Left lung (tissue), 10 donors: ENCODE data around the gene BIRC2. TPM values are rescaled to one million over a fixed set of nuclear protein-coding genes. Genes with fewer than 3 reads are reported as not detected.
A peak's percentile ranks its signal among the peaks of the same experiment; 100 is the strongest.

Experiments used
- ATAC-seq: fragments of 200-7000 bp; cut with Tn5 transposase; one replicate; pipeline ENCODE4 v1.9.1; 2020; ENCODE audit warnings: moderate library complexity
- DNase-seq, 4 donors: peaks; one replicate each; pipeline ENCODE4 v3.0.0-alpha.2; 2013 to 2020
- H3K27ac ChIP-seq, 2 donors: fragments of 200-600 bp; sonication (generic) in 1 of 2; one replicate each; pipeline versions ENCODE4 v1.5.0 to v1.8.0; 2020 to 2021
- H3K27me3 ChIP-seq, 2 donors: fragments of 200-600 bp; sonication (generic) in 1 of 2; one replicate each; pipeline versions ENCODE4 v1.5.0 to v1.8.0; 2020 to 2021
- H3K36me3 ChIP-seq, 2 donors: fragments of 200-600 bp; sonication (generic) in 1 of 2; one replicate each; pipeline versions ENCODE4 v1.5.0 to v1.8.0; 2020 to 2021
- H3K4me1 ChIP-seq, 2 donors: fragments of 200-600 bp; one replicate each; pipeline ENCODE4 v1.8.0; 2021
- H3K4me3 ChIP-seq, 2 donors: fragments of 200-600 bp; sonication (generic) in 1 of 2; one replicate each; pipeline versions ENCODE4 v1.5.0 to v1.8.0; 2020 to 2021; ENCODE audit warnings: mild to moderate bottlenecking in 1 of 2
- H3K9me3 ChIP-seq, 2 donors: fragments of 200-600 bp; sonication (generic) in 1 of 2; one replicate each; pipeline versions ENCODE4 v1.5.0 to v1.8.0; 2020 to 2021
- CTCF ChIP-seq, 2 donors: fragments of 200-600 bp; sonication (generic) in 1 of 2; IDR thresholded peaks; one replicate each; pipeline versions ENCODE4 v1.5.0 to v1.8.0; 2021; ENCODE audit warnings: antibody characterized with exemption in 2 of 2
- intact Hi-C, 2 donors: fragments of 100-400 bp; cut with DNase I; formaldehyde crosslinking; loops; one replicate each; pipeline versions ENCODE4 v1.11.2 to v1.14.2; 2022
- polyA plus RNA-seq, 6 donors: library from polyadenylated mRNA; unstranded; fragments of 120-200 nt; gene quantifications; one replicate each; pipeline ENCODE4 v1.2.1, GENCODE V29; 2013; ENCODE audit not compliant: insufficient read length in 6 of 6
- total RNA-seq, 2 donors: library from RNA; stranded (reverse); fragmentation: NEBNext Ultra II Directional; extraction: Animal tissue kit (Norgen Biotek cat#: 25700); gene quantifications; one replicate each; pipeline ENCODE4 v1.2.1, GENCODE V29; 2021
- donor health status: DM: no; HTN: yes; CAD: no.
- donor health status: DM: no; HTN: no; CAD: no.

Gene BIRC2
- total and polyA plus RNA-seq, 8 donors, result 37.2 to 81.4 (median 71.0) TPM

GRCh38 chr11:102405501-102405900, 58.5 kb downstream of the BIRC2 start:
- Histone ChIP-seq H3K4me1 (peaks cover 0 to 24% of the 10 kb centered on the region in 2 donors), H3K9me3 (no peaks in the 10 kb centered on the region), H3K27ac (no peak overlapping the region), H3K36me3 (peaks cover 0 to 30% of the 10 kb centered on the region in 2 donors), H3K27me3 (no peaks in the 10 kb centered on the region), H3K4me3 (no peak overlapping the region)
- no peak for ATAC-seq
- intact Hi-C loops, result no loop called here
- no peak for TF ChIP-seq CTCF (IDR thresholded peaks at IDR 0.05)
- DNase-seq, result no peak

GRCh38 chr11:102406099-102406498, 59.1 kb downstream of the BIRC2 start:
- H3K4me1 ChIP-seq, result peaks cover 0 to 24% of the 10 kb centered on the region in 2 donors
- H3K36me3 ChIP-seq, result peaks cover 0 to 24% of the 10 kb centered on the region in 2 donors
- no peak for DNase-seq
- intact Hi-C loops, result no loop called here
- ATAC-seq, result no peak
- no peak for TF ChIP-seq CTCF (IDR thresholded peaks at IDR 0.05)
- H3K27ac ChIP-seq, result no peak overlapping the region
- H3K27me3 ChIP-seq, result no peaks in the 10 kb centered on the region
- H3K4me3 ChIP-seq, result no peak overlapping the region
- H3K9me3 ChIP-seq, result no peaks in the 10 kb centered on the region

- no peaks in the 10 kb centered on the region for H3K27me3 ChIP-seq
- no peak for TF ChIP-seq CTCF (IDR thresholded peaks at IDR 0.05)
- intact Hi-C loops, result no loop called here
- no peak for ATAC-seq
- H3K27ac ChIP-seq, result no peak overlapping the region
- peaks cover 0 to 15% of the 10 kb centered on the region in 2 donors for H3K4me1 ChIP-seq
- H3K9me3 ChIP-seq, result no peaks in the 10 kb centered on the region
- no peak for DNase-seq
- H3K36me3 ChIP-seq, result peaks cover 0 to 9% of the 10 kb centered on the region in 2 donors
- no peak overlapping the region for H3K4me3 ChIP-seq
Observed at GRCh38 chr11:102407901-102408300, 60.9 kb downstream of the BIRC2 start.

GRCh38 chr11:102408339-102408738, 61.3 kb downstream of the BIRC2 start:
- no peak for TF ChIP-seq CTCF (IDR thresholded peaks at IDR 0.05)
- Histone ChIP-seq H3K4me3 (no peak overlapping the region), H3K4me1 (peaks cover 0 to 10% of the 10 kb centered on the region in 2 donors), H3K9me3 (no peaks in the 10 kb centered on the region), H3K36me3 (peaks cover 0 to 5% of the 10 kb centered on the region in 2 donors), H3K27me3 (no peaks in the 10 kb centered on the region), H3K27ac (no peak overlapping the region)
- intact Hi-C loops, result no loop called here
- ATAC-seq (no peak), DNase-seq (no peak)

GRCh38 chr11:102410382-102410784, 63.4 kb downstream of the BIRC2 start:
- ATAC-seq (peak; percentile 29), DNase-seq (peak in 1 of 4 donors; percentile 12)
- Histone ChIP-seq H3K4me1 (peaks cover 0 to 10% of the 10 kb centered on the region in 2 donors), H3K9me3 (no peaks in the 10 kb centered on the region), H3K36me3 (no peaks in the 10 kb centered on the region), H3K4me3 (no peak overlapping the region), H3K27me3 (no peaks in the 10 kb centered on the region), H3K27ac (no peak overlapping the region)
- intact Hi-C loops, result no loop called here
- TF ChIP-seq CTCF (IDR thresholded peaks at IDR 0.05), result no peak
